Measurements from ENCODE around the gene LMOD3.

Gene LMOD3
- long read RNA-seq, donor 1, result 0 reads
- long read RNA-seq, donor 2, result 0 reads
- long read RNA-seq, donor 3, result 0 reads
- long read RNA-seq, donor 4, result 0 reads
- long read RNA-seq, donor 5, result 0 reads
- long read RNA-seq, donor 6, result 0 reads
- long read RNA-seq, donor 7, result 0 reads
- long read RNA-seq, donor 8, result 0 reads

- no peak for DNase-seq
Measured at GRCh38 chr3:69122403-69122802, at the start of gene LMOD3. Gene LMOD3, minus strand, starts transcription at chr3:69122595. Its CDS starts 209 bp downstream, at chr3:69122386.

DNA sequence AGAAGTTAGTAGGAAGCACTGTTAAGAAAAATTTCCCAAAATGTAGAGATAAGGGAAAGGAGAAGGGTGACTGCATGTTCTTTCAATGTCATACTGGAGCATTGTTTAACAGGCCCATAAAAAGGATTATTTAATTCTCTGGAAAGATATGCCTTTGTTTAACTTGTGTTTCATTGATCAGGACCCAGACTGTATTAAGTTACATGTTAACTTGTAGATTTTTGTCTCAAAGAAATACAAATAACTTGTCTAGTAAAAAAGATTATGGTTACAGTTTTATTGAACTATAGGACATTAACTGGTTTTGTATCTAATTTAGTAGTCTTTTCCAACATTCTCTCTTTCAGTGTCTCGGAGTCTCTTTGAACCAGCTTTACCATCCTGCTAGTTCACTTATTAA, 49.7 kb upstream of the LMOD3 start:
- no peak for DNase-seq

GRCh38 chr3:69166446-69166845, 44.1 kb upstream of the LMOD3 start:
- DNase-seq, result no peak

- no peak for DNase-seq
Measured at GRCh38 chr3:69165744-69166143, 43.3 kb upstream of the LMOD3 start.

GRCh38 chr3:69164296-69164695, 41.9 kb upstream of the LMOD3 start:
- DNase-seq, result no peak

DNA sequence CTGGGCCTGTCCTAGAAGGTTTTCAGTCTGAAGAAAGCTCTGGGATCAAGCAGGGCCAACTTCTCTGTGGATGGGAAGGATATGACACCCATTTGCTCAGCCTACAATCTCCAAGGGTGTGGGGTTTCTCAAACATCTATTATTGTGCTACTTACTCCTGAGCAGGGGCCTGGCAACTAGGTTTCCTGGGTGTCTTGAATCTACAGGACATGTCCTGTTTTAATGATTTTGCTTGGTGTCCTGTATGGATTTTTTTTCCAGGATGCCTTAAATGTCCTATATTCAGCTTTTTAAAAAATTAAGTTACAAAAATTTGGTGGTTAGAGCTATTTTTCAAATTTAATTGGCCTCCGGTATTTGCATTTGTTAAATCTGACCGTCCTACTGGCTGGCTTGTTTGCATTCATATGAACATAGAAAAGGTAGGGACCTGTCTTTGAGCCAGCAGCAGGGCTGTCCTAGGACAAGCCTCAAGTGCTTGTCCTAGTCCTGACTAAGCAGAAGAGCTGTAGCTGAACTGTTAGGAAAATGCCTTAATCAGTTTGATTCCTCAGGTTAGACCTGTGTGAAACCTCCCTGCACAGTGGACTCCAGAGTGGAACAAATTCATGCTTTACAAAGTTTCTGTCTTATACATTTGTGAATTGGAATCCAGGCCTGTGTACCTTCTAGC, 40.0 kb upstream of the LMOD3 start:
- no peak for DNase-seq

- no peak for DNase-seq
Measured at GRCh38 chr3:69161587-69162307, 39.4 kb upstream of the LMOD3 start.

- DNase-seq, result no peak
Measured at GRCh38 chr3:69160525-69160924, 38.1 kb upstream of the LMOD3 start.

GRCh38 chr3:69160107-69160506, 37.7 kb upstream of the LMOD3 start:
- no peak for DNase-seq

DNA sequence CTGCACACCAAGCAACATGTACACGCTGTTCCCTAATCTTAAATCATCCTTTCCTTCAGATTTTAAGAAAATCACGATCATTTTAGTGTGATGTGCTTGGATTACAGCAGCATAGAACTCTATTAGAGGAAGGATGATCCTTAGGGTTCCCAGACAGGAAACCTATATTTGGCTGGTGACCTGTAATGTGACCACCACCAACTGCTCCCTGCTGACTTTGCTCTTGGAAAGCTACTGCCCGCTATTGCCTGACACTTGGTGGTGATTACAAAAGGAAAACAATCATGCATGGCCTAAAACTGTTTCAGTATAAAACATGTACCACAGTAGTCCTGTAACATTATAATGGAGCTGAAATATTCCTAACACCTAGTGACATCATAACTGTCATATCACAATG, 27.2 kb upstream of the LMOD3 start:
- no peak for DNase-seq

- no peak for DNase-seq
Measured at GRCh38 chr3:69145688-69146087, 23.3 kb upstream of the LMOD3 start.

DNA sequence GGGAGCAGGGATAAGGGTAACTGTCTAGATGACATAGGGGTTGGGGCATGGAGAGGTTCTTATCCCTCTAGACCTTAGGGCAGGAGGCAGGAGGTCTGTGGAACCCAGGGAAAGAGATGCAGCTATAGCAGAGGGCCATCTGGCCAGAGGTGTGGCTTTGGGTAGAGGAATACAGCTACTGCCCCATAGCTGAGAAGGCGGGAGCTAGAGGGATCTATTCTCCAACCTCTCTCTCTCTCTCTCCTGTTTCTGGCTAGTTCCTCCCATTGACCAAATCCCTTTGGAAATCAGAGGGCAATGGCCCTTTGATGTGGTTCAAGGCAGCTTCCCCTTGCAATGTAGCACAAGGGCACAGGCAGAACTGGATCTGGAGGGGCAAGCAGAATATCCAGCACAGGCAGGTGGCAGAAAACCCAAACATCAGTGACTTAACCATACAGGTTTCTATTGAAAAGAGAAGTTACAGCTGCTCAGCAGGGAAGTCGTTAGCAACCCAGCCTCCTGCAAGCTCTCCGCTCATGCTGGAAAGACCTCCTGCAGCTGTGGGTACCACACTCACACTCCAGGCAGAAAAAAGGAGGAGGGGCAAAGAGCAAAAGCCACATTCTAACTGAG, 22.3 kb upstream of the LMOD3 start:
- DNase-seq, result no peak

DNA sequence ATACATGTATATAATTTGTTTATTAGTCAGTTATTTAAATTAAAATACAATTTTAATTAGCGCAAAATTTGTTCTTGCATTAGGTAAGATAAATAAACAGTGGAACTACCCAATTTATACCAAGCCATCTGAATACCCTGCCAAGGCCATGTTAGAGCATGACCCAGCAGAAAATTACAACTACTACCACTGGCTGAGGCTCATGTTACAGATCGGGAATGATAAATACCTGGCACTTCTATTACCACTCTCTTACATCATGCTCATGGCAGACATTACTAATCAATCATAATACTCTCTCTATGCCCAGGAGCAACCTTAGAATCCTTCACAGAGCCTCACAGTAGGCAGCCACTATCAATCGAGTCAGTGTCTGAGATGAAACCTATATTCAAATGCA, 21.2 kb upstream of the LMOD3 start:
- DNase-seq, result no peak

DNA sequence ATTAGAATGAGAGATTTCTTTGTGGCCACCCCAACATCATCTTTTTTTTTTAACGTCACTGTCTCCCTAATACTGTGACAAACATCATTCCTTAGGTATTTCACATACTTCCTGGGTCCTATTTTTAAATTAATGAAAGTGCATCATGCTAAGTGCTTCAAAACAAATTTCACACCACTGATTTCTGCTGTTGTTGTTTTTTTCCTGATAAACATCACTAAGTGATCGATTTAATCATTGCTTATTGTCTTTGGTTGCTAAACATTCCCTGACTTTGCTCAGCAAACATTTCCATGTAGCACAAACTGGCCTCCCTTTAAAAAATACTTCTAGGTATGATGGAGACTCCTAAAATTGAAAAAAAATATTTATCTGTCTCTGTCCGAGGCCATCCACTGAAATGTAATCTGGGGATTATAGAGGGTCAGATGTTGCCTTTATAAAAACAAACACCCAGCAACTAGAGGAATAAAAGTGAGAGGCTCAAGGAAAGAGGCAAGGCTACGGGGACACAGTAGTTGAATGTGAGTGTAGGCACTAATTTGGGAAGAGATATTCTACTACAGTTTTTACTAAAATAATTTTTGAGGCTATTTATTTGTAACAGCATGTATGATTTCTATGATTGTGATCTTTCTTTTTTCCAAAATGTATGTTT, 20.5 kb upstream of the LMOD3 start:
- DNase-seq, result no peak

GRCh38 chr3:69142090-69142489, 19.7 kb upstream of the LMOD3 start:
- DNase-seq, result no peak

GRCh38 chr3:69141313-69141712, 18.9 kb upstream of the LMOD3 start:
- DNase-seq, result no peak

- no peak for DNase-seq
Measured at GRCh38 chr3:69137412-69137811, 15.0 kb upstream of the LMOD3 start.

DNA sequence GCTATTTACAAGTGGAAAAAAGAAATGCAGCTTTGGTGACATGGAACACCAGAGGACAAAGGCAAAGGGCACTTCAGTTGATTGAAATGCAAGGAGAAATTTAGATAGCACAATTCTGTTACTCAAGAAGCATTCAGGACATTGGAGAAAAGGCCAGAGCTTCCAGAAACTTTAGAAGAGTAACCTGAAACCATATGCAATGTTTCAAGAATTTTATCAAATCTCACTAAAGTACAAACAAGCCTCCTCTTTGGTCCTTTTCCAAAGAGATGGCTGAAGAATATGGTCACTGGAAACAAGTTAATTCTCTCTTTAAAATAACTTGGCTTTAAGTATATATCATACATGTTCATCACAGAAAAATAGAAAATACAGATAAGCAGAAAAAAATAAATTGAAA, 14.6 kb upstream of the LMOD3 start:
- no peak for DNase-seq

- DNase-seq, result no peak
Measured at GRCh38 chr3:69130689-69131088, 8.3 kb upstream of the LMOD3 start.

DNA sequence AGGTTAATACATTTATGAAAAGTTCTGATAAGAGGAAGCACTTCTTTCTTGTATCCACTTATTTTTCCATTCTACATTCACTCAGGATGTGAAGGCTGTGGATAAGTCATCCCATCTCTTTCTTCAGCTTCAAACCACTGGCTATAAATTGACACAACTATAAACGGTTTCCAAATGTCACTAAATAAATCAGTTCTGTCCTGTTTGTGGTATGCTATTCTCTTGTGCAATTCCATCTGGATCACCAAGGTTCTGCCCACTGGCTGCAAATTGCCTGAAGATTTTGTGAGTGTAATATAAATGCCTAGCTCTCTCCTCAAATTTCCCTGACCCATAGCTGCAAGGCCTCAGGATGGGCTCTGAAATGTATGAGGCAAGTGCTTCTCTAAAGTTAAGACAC, 7.1 kb upstream of the LMOD3 start:
- DNase-seq, result no peak

DNA sequence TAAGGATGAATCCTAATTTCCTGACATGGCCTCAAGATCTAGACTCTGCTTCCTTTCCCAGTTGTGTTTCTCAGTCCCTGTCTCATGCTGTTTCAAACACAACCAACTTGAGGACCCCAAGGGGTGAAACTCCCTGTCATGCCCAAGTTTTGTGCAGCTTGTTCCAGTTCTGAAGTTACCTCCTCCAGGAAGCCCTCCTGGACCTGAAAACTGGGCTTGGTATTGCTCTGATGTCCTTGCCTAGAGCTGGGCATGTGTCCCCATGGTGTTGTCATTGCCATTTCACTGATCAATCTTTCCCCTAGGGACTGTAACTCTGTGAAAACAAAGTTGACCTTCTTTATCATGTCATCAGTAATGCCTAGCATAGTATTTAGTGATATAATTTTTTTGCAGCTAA, 6.1 kb upstream of the LMOD3 start:
- DNase-seq, result no peak

DNA sequence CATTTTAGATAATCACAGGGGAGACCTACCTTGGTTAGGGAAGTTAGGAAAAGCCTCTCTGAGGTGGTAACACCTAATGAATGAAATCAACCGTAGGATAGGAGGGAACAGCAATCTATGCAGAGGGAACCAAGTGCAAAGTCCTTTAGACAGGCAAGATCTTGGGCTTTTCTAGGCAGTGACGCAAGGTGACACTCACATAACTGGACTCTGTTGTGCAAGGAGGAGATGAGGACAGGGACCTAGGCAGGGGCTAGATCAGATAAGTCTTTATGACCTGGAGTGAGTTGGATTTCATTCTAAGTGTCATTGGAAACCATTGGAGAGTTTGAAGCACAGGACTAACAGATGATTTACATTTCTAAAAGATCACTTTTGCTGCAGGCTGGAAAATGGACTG, 4.6 kb upstream of the LMOD3 start:
- no peak for DNase-seq

GRCh38 chr3:69126216-69126615, 3.8 kb upstream of the LMOD3 start:
- DNase-seq, result no peak
